ENCODE measurements around the gene SF3A2.

The SF3A2 gene

DNA sequence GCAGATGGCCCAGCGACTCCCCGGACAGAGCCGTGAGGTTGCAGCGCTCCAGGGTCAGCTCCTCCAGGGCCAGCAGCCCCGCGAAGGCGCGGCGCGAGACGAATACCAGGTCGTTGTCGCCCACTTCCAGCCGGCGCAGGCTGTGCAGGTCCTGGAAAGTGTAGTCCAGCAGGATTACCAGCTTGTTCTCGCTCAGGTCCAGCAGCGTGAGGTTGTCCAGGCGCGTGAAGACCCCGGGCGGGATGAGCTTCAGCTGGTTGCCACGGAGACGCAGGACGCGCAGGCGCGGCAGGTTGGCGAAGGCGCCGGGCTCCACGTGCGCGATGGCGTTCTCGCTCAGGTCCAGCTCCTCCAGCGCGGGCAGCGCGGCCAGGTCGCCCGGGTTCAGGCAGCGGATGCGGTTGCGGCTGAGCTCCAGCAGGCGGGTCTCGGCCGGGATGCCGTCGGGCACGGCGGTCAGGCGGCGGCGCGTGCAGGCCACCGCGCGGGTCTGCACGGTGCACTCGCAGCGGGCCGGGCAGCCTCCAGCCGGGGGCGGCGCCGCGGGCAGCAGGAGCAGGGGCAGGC, 54.6 kb downstream of the SF3A2 start:
- no peak for DNase-seq (ENCODE audit: low read depth)

DNA sequence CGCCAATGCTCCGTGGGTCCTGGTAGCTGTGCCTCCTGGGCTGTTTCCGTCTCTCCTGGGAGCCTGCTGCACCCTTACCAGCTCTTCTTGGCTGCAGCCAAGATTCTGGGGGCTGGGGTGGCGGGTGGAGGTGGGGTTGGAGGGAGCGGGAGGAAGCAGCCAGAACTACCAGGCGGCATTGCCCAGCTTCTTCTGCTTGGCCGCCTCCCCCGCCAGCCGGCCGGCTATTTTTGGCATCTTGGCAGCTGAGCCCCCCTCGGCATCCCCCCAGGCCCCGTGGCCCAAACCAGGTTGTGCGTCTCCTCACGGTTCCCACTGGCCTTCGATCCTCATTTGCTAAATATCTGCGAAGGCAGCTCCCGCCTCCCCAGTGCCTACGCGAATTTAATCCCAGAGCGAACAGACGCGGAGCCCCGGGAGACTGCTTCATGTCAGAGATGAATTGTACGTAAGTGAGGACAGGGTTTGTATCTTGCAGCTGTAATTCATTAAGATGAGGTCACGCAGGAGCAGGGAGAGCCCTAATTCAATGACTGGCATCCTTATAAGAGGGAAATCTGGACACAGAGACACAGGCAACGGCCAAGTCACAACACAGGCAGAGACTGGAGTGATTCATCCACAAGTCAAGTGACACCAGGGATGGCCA, 58.2 kb downstream of the SF3A2 start:
- DNase-seq (ENCODE audit: low read depth) = no peak

- DNase-seq (ENCODE audit: low read depth) = no peak
Observed at GRCh38 chr19:2296141-2296540, 59.5 kb downstream of the SF3A2 start.
